ENCODE data around the gene DNM1L.

Gene DNM1L

DNA sequence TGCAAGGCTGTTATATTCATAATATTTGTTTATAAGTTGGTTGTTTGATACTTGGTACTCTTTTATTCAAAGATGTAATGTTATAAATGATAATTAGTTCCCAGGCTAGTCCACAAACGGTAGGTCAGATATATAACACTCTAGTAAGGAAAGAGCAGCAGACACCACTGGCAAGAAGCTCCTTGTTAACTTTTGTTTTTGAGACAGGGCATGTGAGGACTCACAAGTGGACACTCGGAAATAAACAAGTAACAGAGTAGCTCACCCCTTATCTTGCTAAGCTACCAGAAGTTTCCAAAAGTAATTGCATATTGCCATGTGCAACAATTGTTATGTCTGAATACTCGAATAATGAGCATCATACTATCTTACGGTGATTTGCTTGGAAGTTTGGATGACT lies 115.2 kb downstream of the DNM1L start:
- no peak for TF ChIP-seq ZNF274 (IDR thresholded peaks at IDR 0.05; ENCODE audit: low read depth, low read length)
- no peak overlapping the region for H3K4me3 ChIP-seq (ENCODE audit: low read length)
